WTC11 (cell line): ENCODE results near the gene RBPJ. TPM values are rescaled to one million over a fixed set of nuclear protein-coding genes. Genes with fewer than 3 reads are reported as not detected.

Experiments
- HMGA2 ChIP-seq: fragments of 250-450 bp; sonication (Bioruptor Pico); IDR thresholded peaks from 2 replicates; pipeline ENCODE4 v1.4.0; 2021; ENCODE audit warnings: mild to moderate bottlenecking, moderate library complexity
- KAT7 ChIP-seq: sonication (generic); formaldehyde crosslinking; IDR thresholded peaks from 2 replicates; pipeline ENCODE4 v1.8.1; 2023; ENCODE audit warnings: missing genetic modification reagents, mild to moderate bottlenecking, borderline replicate concordance
- NFYB ChIP-seq: sonication (generic); formaldehyde crosslinking; conservative IDR thresholded peaks from 2 replicates; pipeline ENCODE4 v1.8.0; 2022; ENCODE audit warnings: low read depth, missing genetic modification reagents
- PRRX2 ChIP-seq: fragments of 250-450 bp; sonication (Bioruptor Pico); IDR thresholded peaks from 2 replicates; pipeline ENCODE4 v1.8.0; 2021; ENCODE audit warnings: mild to moderate bottlenecking
- TEAD1 ChIP-seq: sonication (generic); formaldehyde crosslinking; IDR thresholded peaks from 2 replicates; pipeline ENCODE4 v1.8.0; 2022; ENCODE audit warnings: mild to moderate bottlenecking, missing genetic modification reagents
- ZNF219 ChIP-seq: sonication (generic); formaldehyde crosslinking; IDR thresholded peaks from 2 replicates; pipeline ENCODE4 v1.8.0; 2023; ENCODE audit warnings: missing genetic modification reagents, mild to moderate bottlenecking, borderline replicate concordance
- ZNF232 ChIP-seq: sonication (generic); formaldehyde crosslinking; IDR thresholded peaks from 2 replicates; pipeline ENCODE4 v1.8.0; 2022; ENCODE audit warnings: mild to moderate bottlenecking, missing genetic modification reagents
- ZNF263 ChIP-seq: sonication (generic); formaldehyde crosslinking; IDR thresholded peaks from 2 replicates; pipeline ENCODE4 v1.8.1; 2022; ENCODE audit warnings: low read depth, mild to moderate bottlenecking, moderate library complexity, missing genetic modification reagents
- ZNF423 ChIP-seq: fragments of 250-450 bp; sonication (Bioruptor Pico); IDR thresholded peaks from 2 replicates; pipeline ENCODE4 v2.1.2; 2022; ENCODE audit warnings: mild to moderate bottlenecking, moderate library complexity
- total RNA-seq: library from RNA; stranded (reverse); gene quantifications from 3 replicates; pipeline ENCODE4 v1.2.3, GENCODE V29; 2021
- TF ChIP-seq, protein P1 (sequence below): sonication (generic); formaldehyde crosslinking; IDR thresholded peaks from 2 replicates; pipeline ENCODE4 v1.8.0; 2022; ENCODE audit warnings: mild to moderate bottlenecking, missing genetic modification reagents
- TF ChIP-seq, protein P2 (sequence below): sonication (generic); formaldehyde crosslinking; IDR thresholded peaks from 2 replicates; pipeline ENCODE4 v1.8.1; 2023; ENCODE audit warnings: mild to moderate bottlenecking, missing genetic modification reagents, borderline replicate concordance
- TF ChIP-seq, protein P3 (sequence below): fragments of 250-450 bp; sonication (Bioruptor Pico); IDR thresholded peaks from 2 replicates; pipeline ENCODE4 v1.9.0; 2021; ENCODE audit warnings: mild to moderate bottlenecking
- TF ChIP-seq, protein P4 (sequence below): sonication (generic); formaldehyde crosslinking; IDR thresholded peaks from 2 replicates; pipeline ENCODE4 v1.8.0; 2022; ENCODE audit warnings: mild to moderate bottlenecking, missing genetic modification reagents
- TF ChIP-seq, protein P5 (sequence below): sonication (generic); formaldehyde crosslinking; IDR thresholded peaks from 2 replicates; pipeline ENCODE4 v1.8.0; 2023; ENCODE audit warnings: missing genetic modification reagents, mild to moderate bottlenecking, borderline replicate concordance
- TF ChIP-seq, protein P6 (sequence below): sonication (generic); formaldehyde crosslinking; conservative IDR thresholded peaks from 2 replicates; pipeline ENCODE4 v1.8.1; 2022; ENCODE audit warnings: mild to moderate bottlenecking, missing genetic modification reagents
- TF ChIP-seq, protein P7 (sequence below): sonication (generic); formaldehyde crosslinking; IDR thresholded peaks from 2 replicates; pipeline ENCODE4 v1.8.1; 2022; ENCODE audit warnings: mild to moderate bottlenecking, moderate library complexity, missing genetic modification reagents
- TF ChIP-seq, protein P8 (sequence below): sonication (generic); formaldehyde crosslinking; IDR thresholded peaks from 2 replicates; pipeline ENCODE4 v1.8.1; 2022; ENCODE audit warnings: mild to moderate bottlenecking, missing genetic modification reagents, moderate library complexity, borderline replicate concordance
- TF ChIP-seq, protein P9 (sequence below): fragments of 250-450 bp; sonication (Bioruptor Pico); IDR thresholded peaks from 2 replicates; pipeline ENCODE4 v1.9.0; 2021; ENCODE audit warnings: mild to moderate bottlenecking

RBPJ gene
- total RNA-seq, 1 experiment from 2014 or later, result 163 TPM

DNA sequence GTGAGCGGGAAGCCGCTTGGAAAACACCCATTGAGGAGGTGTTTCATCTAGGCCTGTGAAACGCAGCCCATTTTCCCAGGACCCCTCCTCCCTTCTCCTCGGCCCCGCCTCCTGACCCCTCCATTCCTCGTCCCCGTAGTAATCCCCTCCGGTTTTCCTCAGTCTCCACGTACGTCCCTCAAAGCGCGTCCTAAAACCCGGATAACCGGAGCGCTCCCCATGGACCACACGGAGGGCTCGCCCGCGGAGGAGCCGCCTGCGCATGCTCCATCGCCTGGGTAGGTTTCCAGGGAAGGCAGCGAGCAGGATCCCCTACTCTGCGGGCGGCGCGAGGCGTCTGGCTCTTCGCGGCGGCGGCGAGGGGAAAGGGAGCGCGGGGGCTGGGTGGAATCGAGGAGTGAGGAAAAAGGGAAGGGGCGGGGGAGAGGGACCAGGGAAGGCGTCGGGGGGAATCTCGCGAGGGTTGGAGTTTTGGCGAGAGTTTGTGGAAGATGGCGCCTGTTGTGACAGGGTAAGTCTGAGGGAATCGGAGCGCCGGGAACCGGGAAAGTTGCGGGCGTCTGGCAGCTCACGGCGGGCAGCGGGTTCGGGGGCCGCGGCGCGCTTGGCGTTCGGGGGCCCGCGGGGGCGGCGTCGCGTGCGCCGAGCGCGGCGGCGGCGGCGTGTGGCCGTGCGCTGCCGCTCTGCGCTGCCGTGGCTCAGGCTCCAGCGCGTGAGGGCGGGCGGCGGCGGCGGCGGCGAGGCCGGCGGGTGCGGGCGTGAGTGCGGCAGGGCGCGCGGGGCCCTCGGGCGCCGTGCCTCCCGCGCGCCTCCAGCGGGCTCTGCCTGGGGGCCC, at the start of gene RBPJ (continued):
- TF ChIP-seq, protein P1, sequence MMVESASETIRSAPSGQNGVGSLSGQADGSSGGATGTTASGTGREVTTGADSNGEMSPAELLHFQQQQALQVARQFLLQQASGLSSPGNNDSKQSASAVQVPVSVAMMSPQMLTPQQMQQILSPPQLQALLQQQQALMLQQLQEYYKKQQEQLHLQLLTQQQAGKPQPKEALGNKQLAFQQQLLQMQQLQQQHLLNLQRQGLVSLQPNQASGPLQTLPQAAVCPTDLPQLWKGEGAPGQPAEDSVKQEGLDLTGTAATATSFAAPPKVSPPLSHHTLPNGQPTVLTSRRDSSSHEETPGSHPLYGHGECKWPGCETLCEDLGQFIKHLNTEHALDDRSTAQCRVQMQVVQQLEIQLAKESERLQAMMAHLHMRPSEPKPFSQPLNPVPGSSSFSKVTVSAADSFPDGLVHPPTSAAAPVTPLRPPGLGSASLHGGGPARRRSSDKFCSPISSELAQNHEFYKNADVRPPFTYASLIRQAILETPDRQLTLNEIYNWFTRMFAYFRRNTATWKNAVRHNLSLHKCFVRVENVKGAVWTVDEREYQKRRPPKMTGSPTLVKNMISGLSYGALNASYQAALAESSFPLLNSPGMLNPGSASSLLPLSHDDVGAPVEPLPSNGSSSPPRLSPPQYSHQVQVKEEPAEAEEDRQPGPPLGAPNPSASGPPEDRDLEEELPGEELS (CRISPR knock-in tag), result no peak; the same call in 1 of the 2 replicates
- TF ChIP-seq ZNF219 (CRISPR knock-in tag), result no peak
- TF ChIP-seq, protein P2, sequence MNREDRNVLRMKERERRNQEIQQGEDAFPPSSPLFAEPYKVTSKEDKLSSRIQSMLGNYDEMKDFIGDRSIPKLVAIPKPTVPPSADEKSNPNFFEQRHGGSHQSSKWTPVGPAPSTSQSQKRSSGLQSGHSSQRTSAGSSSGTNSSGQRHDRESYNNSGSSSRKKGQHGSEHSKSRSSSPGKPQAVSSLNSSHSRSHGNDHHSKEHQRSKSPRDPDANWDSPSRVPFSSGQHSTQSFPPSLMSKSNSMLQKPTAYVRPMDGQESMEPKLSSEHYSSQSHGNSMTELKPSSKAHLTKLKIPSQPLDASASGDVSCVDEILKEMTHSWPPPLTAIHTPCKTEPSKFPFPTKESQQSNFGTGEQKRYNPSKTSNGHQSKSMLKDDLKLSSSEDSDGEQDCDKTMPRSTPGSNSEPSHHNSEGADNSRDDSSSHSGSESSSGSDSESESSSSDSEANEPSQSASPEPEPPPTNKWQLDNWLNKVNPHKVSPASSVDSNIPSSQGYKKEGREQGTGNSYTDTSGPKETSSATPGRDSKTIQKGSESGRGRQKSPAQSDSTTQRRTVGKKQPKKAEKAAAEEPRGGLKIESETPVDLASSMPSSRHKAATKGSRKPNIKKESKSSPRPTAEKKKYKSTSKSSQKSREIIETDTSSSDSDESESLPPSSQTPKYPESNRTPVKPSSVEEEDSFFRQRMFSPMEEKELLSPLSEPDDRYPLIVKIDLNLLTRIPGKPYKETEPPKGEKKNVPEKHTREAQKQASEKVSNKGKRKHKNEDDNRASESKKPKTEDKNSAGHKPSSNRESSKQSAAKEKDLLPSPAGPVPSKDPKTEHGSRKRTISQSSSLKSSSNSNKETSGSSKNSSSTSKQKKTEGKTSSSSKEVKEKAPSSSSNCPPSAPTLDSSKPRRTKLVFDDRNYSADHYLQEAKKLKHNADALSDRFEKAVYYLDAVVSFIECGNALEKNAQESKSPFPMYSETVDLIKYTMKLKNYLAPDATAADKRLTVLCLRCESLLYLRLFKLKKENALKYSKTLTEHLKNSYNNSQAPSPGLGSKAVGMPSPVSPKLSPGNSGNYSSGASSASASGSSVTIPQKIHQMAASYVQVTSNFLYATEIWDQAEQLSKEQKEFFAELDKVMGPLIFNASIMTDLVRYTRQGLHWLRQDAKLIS (CRISPR knock-in tag), result peak; percentile 65; the same call in 1 of the 2 replicates
- TF ChIP-seq ZNF232 (CRISPR knock-in tag), result no peak
- TF ChIP-seq ZNF263 (CRISPR knock-in tag), result no peak
- TF ChIP-seq ZNF423, result no peak
- TF ChIP-seq PRRX2 (CRISPR knock-in tag), result no peak
- TF ChIP-seq, protein P3, sequence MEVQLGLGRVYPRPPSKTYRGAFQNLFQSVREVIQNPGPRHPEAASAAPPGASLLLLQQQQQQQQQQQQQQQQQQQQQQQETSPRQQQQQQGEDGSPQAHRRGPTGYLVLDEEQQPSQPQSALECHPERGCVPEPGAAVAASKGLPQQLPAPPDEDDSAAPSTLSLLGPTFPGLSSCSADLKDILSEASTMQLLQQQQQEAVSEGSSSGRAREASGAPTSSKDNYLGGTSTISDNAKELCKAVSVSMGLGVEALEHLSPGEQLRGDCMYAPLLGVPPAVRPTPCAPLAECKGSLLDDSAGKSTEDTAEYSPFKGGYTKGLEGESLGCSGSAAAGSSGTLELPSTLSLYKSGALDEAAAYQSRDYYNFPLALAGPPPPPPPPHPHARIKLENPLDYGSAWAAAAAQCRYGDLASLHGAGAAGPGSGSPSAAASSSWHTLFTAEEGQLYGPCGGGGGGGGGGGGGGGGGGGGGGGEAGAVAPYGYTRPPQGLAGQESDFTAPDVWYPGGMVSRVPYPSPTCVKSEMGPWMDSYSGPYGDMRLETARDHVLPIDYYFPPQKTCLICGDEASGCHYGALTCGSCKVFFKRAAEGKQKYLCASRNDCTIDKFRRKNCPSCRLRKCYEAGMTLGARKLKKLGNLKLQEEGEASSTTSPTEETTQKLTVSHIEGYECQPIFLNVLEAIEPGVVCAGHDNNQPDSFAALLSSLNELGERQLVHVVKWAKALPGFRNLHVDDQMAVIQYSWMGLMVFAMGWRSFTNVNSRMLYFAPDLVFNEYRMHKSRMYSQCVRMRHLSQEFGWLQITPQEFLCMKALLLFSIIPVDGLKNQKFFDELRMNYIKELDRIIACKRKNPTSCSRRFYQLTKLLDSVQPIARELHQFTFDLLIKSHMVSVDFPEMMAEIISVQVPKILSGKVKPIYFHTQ (CRISPR knock-in tag), result no peak
- TF ChIP-seq, protein P4, sequence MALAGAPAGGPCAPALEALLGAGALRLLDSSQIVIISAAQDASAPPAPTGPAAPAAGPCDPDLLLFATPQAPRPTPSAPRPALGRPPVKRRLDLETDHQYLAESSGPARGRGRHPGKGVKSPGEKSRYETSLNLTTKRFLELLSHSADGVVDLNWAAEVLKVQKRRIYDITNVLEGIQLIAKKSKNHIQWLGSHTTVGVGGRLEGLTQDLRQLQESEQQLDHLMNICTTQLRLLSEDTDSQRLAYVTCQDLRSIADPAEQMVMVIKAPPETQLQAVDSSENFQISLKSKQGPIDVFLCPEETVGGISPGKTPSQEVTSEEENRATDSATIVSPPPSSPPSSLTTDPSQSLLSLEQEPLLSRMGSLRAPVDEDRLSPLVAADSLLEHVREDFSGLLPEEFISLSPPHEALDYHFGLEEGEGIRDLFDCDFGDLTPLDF (CRISPR knock-in tag), result no peak
- TF ChIP-seq, protein P5, sequence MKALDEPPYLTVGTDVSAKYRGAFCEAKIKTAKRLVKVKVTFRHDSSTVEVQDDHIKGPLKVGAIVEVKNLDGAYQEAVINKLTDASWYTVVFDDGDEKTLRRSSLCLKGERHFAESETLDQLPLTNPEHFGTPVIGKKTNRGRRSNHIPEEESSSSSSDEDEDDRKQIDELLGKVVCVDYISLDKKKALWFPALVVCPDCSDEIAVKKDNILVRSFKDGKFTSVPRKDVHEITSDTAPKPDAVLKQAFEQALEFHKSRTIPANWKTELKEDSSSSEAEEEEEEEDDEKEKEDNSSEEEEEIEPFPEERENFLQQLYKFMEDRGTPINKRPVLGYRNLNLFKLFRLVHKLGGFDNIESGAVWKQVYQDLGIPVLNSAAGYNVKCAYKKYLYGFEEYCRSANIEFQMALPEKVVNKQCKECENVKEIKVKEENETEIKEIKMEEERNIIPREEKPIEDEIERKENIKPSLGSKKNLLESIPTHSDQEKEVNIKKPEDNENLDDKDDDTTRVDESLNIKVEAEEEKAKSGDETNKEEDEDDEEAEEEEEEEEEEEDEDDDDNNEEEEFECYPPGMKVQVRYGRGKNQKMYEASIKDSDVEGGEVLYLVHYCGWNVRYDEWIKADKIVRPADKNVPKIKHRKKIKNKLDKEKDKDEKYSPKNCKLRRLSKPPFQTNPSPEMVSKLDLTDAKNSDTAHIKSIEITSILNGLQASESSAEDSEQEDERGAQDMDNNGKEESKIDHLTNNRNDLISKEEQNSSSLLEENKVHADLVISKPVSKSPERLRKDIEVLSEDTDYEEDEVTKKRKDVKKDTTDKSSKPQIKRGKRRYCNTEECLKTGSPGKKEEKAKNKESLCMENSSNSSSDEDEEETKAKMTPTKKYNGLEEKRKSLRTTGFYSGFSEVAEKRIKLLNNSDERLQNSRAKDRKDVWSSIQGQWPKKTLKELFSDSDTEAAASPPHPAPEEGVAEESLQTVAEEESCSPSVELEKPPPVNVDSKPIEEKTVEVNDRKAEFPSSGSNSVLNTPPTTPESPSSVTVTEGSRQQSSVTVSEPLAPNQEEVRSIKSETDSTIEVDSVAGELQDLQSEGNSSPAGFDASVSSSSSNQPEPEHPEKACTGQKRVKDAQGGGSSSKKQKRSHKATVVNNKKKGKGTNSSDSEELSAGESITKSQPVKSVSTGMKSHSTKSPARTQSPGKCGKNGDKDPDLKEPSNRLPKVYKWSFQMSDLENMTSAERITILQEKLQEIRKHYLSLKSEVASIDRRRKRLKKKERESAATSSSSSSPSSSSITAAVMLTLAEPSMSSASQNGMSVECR (CRISPR knock-in tag), result no peak
- TF ChIP-seq, protein P6, sequence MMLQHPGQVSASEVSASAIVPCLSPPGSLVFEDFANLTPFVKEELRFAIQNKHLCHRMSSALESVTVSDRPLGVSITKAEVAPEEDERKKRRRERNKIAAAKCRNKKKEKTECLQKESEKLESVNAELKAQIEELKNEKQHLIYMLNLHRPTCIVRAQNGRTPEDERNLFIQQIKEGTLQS (CRISPR knock-in tag), result no peak
- TF ChIP-seq, protein P7, sequence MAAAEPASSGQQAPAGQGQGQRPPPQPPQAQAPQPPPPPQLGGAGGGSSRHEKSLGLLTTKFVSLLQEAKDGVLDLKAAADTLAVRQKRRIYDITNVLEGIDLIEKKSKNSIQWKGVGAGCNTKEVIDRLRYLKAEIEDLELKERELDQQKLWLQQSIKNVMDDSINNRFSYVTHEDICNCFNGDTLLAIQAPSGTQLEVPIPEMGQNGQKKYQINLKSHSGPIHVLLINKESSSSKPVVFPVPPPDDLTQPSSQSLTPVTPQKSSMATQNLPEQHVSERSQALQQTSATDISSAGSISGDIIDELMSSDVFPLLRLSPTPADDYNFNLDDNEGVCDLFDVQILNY (CRISPR knock-in tag), result 0 out of 2 replicates have a peak, but pooled peaks have one; percentile 15
- TF ChIP-seq, protein P8, sequence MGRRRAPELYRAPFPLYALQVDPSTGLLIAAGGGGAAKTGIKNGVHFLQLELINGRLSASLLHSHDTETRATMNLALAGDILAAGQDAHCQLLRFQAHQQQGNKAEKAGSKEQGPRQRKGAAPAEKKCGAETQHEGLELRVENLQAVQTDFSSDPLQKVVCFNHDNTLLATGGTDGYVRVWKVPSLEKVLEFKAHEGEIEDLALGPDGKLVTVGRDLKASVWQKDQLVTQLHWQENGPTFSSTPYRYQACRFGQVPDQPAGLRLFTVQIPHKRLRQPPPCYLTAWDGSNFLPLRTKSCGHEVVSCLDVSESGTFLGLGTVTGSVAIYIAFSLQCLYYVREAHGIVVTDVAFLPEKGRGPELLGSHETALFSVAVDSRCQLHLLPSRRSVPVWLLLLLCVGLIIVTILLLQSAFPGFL (CRISPR knock-in tag), result no peak
- peak; percentile 70 for TF ChIP-seq TEAD1 (CRISPR knock-in tag)
- no peak for TF ChIP-seq NFYB (CRISPR knock-in tag)
- peak; percentile 82; the same call in 1 of the 2 replicates for TF ChIP-seq KAT7 (CRISPR knock-in tag)
- TF ChIP-seq, protein P9, sequence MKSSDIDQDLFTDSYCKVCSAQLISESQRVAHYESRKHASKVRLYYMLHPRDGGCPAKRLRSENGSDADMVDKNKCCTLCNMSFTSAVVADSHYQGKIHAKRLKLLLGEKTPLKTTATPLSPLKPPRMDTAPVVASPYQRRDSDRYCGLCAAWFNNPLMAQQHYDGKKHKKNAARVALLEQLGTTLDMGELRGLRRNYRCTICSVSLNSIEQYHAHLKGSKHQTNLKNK (CRISPR knock-in tag), result no peak
- TF ChIP-seq HMGA2, result no peak
